Adrenal gland (tissue), 12 donors: ENCODE data around the gene REC8. TPM values are rescaled to one million over a fixed set of nuclear protein-coding genes. Genes with fewer than 3 reads are reported as not detected.

ENCODE experiments used
- DNase-seq, 7 donors: peaks; one replicate each; pipeline ENCODE4 v3.0.0-alpha.2; 2019 to 2020
- H3K27ac ChIP-seq, 5 donors: fragments of 200-600 bp; sonication (generic) in 4 of 5; 1 replicate in 3 of 5; 2 replicates in 2 of 5; pipeline versions ENCODE4 v1.5.1 to v1.8.0; 2016 to 2020; ENCODE audit warnings: mild to moderate bottlenecking in 1 of 5
- H3K27me3 ChIP-seq: fragments of 200-600 bp; 2 replicates; pipeline ENCODE4 v1.8.0; 2021
- H3K36me3 ChIP-seq, 2 donors: fragments of 200-600 bp; replicated peaks in 1 of 2; 1 replicate in 1 of 2; 2 replicates in 1 of 2; pipeline versions ENCODE4 v1.5.1 to v1.8.0; 2018 to 2022
- H3K4me1 ChIP-seq, 2 donors: fragments of 200-600 bp; replicated peaks in 1 of 2; 1 replicate in 1 of 2; 2 replicates in 1 of 2; pipeline versions ENCODE4 v1.5.1 to v1.8.0; 2018 to 2021
- H3K4me3 ChIP-seq, 4 donors: fragments of 200-600 bp; sonication (generic) in 3 of 4; one replicate each; pipeline ENCODE4 v1.5.1; 2016 to 2018
- H3K9me3 ChIP-seq, 3 donors: fragments of 200-600 bp; sonication (generic) in 1 of 3; replicated peaks in 1 of 3; 1 replicate in 2 of 3; 2 replicates in 1 of 3; pipeline versions ENCODE4 v1.5.1 to v1.8.0; 2016 to 2021
- CTCF ChIP-seq, 6 experiments: fragments of 450-650 bp in 4 of 6; fragments of 200-600 bp in 2 of 6; sonication (generic) in 1 of 6; IDR thresholded peaks; 1 replicate in 5 of 6; 2 replicates in 1 of 6; pipeline versions ENCODE4 v1.5.1 to v1.8.0; 2016 to 2021; ENCODE audit warnings: antibody characterized with exemption in 6 of 6, mild to moderate bottlenecking in 2 of 6, moderate library complexity in 1 of 6
- POLR2A ChIP-seq, 2 donors: fragments of 450-650 bp; IDR thresholded peaks; one replicate each; pipeline ENCODE4 v1.6.1; 2017; ENCODE audit warnings: antibody characterized with exemption in 2 of 2, mild to moderate bottlenecking in 2 of 2, moderate library complexity in 1 of 2
- WGBS, 4 donors: extraction: QIAGEN DNeasy Blood & Tissue Kit in 2 of 4; methylation state at CpG; one replicate each; pipeline versions ENCODE4 v1.1.5 to v1.1.7; 2013 to 2017; 5-methylcytosine and 5-hydroxymethylcytosine counted together
- intact Hi-C, 2 donors: fragments of 100-400 bp; cut with DNase I; formaldehyde crosslinking; loops; one replicate each; pipeline versions ENCODE4 v1.14.1 to v1.15.0; 2022 to 2023
- polyA plus RNA-seq, 3 donors: library from polyadenylated mRNA; stranded (reverse); fragments of 200-250 nt in 2 of 3; fragments of 350-450 nt in 1 of 3; fragmentation: Illumina TruSeq in 1 of 3; extraction: RNeasy Lipid Tissue Mini Kit (QIAGEN cat#74804) in 1 of 3; gene quantifications; one replicate each; pipeline ENCODE4 v1.2.3, GENCODE V29; 2013 to 2014
- total RNA-seq, 9 donors: library from RNA; depleted of rRNA in 4 of 9; stranded (reverse); fragments of >200 nt in 4 of 9; fragments of 120-200 nt in 1 of 9; fragmentation: NEBNext Ultra II Directional in 1 of 9; extraction: Animal tissue kit (Norgen Biotek cat#: 25700) in 1 of 9; gene quantifications; one replicate each; pipeline versions ENCODE4 v1.1.0 to v1.2.4, GENCODE V29; 2013 to 2023
- donor health status: healthy with polysubstance abuse.
- donor health status: Bipolar disorder and iron deficiency.
- donor health status: DM: yes; HTN: yes; CAD: no.
- donor health status: DM: no; HTN: no; CAD: no.
- donor health status: DM: no; HTN: no; CAD: no.
- donor health status: DM: yes; HTN: yes; CAD: no.

Gene REC8
- total and polyA plus RNA-seq, 12 donors: 1.3 to 111 (median 11.4) TPM

GRCh38 chr14:24181371-24182077, 9.6 kb downstream of the REC8 start:
- 88 to 92% (median 91%) methylated on average over 9 to 19 of the region's 19 CpGs for WGBS, 4 donors
- intact Hi-C loops: no loop called here

GRCh38 chr14:24182110-24182882, 10.4 kb downstream of the REC8 start:
- Histone ChIP-seq H3K4me3 (no peak overlapping the region), H3K4me1 (peaks cover 13 to 23% of the 10 kb centered on the region in 2 donors), H3K36me3 (peaks cover 0 to 90% of the 10 kb centered on the region in 2 donors), H3K27me3 (no peaks in the 10 kb centered on the region), H3K27ac (no peak overlapping the region), H3K9me3 (no peaks in the 10 kb centered on the region)
- TF ChIP-seq CTCF (IDR thresholded peaks at IDR 0.05) (no peak), POLR2A (IDR thresholded peaks at IDR 0.05) (no peak)
- no peak for DNase-seq
- 78 to 90% (median 89%) methylated on average over 13 to 14 of the region's 14 CpGs for WGBS, 4 donors
- intact Hi-C loops: no loop called here

More at GRCh38 chr14:24181371-24182077, 9.6 kb downstream of the REC8 start:
- Histone ChIP-seq H3K9me3 (no peaks in the 10 kb centered on the region), H3K4me1 (peaks cover 13 to 23% of the 10 kb centered on the region in 2 donors), H3K36me3 (peaks cover 0 to 98% of the 10 kb centered on the region in 2 donors), H3K27ac (peak overlapping the region in 2 of 5 donors; percentile 17 to 92), H3K27me3 (no peaks in the 10 kb centered on the region), H3K4me3 (no peak overlapping the region)
- no peak for DNase-seq
- TF ChIP-seq POLR2A (IDR thresholded peaks at IDR 0.05): no peak
- TF ChIP-seq CTCF (IDR thresholded peaks at IDR 0.05): no peak

- TF ChIP-seq CTCF (IDR thresholded peaks at IDR 0.05) (no peak), POLR2A (IDR thresholded peaks at IDR 0.05) (no peak)
- Histone ChIP-seq H3K4me3 (no peak overlapping the region), H3K4me1 (peaks cover 19 to 30% of the 10 kb centered on the region in 2 donors), H3K36me3 (peaks cover 0 to 84% of the 10 kb centered on the region in 2 donors), H3K27me3 (no peaks in the 10 kb centered on the region), H3K27ac (no peak overlapping the region), H3K9me3 (no peaks in the 10 kb centered on the region)
- WGBS, 4 donors: 90 to 94% (median 92%) methylated on average over 5 to 15 of the region's 15 CpGs
- no peak for DNase-seq
- intact Hi-C loops: no loop called here
Observed at GRCh38 chr14:24183014-24183481, 11.2 kb downstream of the REC8 start.
